Chondrocyte (in vitro differentiated cells): ENCODE data around the gene CMC1. TPM values are rescaled to one million over a fixed set of nuclear protein-coding genes. Genes with fewer than 3 reads are reported as not detected.

Experiments used
- DNase-seq: peaks from one replicate; pipeline ENCODE4 v3.0.0; 2021; ENCODE audit warnings: mixed read lengths, low spot score
- H3K27ac Mint-ChIP-seq: one replicate; pipeline ENCODE4 v1.8.0; 2021; ENCODE audit warnings: mild to moderate bottlenecking, moderate library complexity, mixed read lengths; ENCODE audit not compliant: unreplicated experiment
- H3K27me3 Mint-ChIP-seq: 2 replicates; pipeline ENCODE4 v1.8.0; 2021; ENCODE audit warnings: low read depth, mixed read lengths
- H3K36me3 Mint-ChIP-seq: 2 replicates; pipeline ENCODE4 v1.8.0; 2021; ENCODE audit warnings: low read depth, mixed read lengths
- H3K4me1 Mint-ChIP-seq: 2 replicates; pipeline ENCODE4 v1.8.0; 2021; ENCODE audit warnings: low read depth, mild to moderate bottlenecking, mixed read lengths
- H3K4me3 Mint-ChIP-seq: one replicate; pipeline ENCODE4 v1.8.0; 2021; ENCODE audit warnings: mild to moderate bottlenecking, moderate library complexity, mixed read lengths; ENCODE audit not compliant: unreplicated experiment
- H3K9me3 Mint-ChIP-seq: 2 replicates; pipeline ENCODE4 v1.8.0; 2021; ENCODE audit warnings: low read depth, mixed read lengths
- total RNA-seq: library from RNA; stranded (reverse); gene quantifications from 3 replicates; pipeline ENCODE4 v1.2.1, GENCODE V29; 2021
- TF ChIP-seq, protein P1 (sequence below): fragments of 200-600 bp; sonication (generic); IDR thresholded peaks from 2 replicates; pipeline ENCODE4 v1.5.0; 2021; ENCODE audit warnings: antibody characterized with exemption, mild to moderate bottlenecking, moderate library complexity

Gene CMC1
- total RNA-seq, 1 donor from 2014 or later: 9.4 TPM

DNA sequence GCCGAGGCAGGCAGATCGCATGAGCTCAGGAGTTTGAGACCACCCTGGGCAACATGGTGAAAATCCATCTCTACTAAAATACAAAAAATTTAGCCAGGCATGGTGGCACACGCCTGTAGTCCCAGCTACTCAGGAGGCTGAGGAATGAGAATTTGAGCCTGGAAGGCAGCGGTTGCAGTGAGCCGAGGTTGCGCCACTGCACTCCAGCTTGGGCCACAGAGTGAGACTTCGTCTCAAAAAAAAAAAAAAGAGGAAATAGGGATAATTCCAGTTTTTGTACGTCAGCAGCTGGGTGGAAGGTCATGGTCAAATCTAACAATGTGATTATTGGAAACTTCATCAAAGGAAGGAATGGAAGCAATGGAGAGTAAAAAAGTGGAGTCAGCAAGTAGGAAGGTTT is 3.1 kb downstream of the CMC1 start:
- no peak overlapping the region for H3K4me3 Mint-ChIP-seq
- no peaks in the 10 kb centered on the region for H3K9me3 Mint-ChIP-seq
- DNase-seq: no peak
- H3K36me3 Mint-ChIP-seq: peaks cover 1% of the 10 kb centered on the region
- peaks cover 20% of the 10 kb centered on the region for H3K4me1 Mint-ChIP-seq
- TF ChIP-seq, protein P1, sequence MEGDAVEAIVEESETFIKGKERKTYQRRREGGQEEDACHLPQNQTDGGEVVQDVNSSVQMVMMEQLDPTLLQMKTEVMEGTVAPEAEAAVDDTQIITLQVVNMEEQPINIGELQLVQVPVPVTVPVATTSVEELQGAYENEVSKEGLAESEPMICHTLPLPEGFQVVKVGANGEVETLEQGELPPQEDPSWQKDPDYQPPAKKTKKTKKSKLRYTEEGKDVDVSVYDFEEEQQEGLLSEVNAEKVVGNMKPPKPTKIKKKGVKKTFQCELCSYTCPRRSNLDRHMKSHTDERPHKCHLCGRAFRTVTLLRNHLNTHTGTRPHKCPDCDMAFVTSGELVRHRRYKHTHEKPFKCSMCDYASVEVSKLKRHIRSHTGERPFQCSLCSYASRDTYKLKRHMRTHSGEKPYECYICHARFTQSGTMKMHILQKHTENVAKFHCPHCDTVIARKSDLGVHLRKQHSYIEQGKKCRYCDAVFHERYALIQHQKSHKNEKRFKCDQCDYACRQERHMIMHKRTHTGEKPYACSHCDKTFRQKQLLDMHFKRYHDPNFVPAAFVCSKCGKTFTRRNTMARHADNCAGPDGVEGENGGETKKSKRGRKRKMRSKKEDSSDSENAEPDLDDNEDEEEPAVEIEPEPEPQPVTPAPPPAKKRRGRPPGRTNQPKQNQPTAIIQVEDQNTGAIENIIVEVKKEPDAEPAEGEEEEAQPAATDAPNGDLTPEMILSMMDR: no peak
- H3K27me3 Mint-ChIP-seq: no peaks in the 10 kb centered on the region
- H3K27ac Mint-ChIP-seq: no peak overlapping the region

DNA sequence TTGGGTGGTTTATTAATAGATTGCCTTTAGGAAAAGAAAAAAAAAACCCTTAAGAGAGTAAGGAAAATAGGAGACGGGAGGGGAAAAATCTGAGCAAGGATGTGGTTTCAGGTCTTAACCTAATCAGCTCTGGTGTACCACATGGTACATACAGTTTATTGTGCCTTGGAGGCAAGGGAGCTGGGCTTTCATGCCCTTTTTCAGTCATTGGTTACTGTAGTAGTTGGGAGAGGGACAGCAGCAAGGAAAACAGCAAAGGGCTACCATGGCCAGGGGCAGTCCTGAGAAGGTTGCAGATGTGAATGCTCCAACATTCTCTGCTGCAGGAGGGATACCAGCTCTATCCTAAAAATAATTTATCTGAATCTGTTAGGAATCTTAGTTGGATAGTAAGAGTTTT is 5.9 kb downstream of the CMC1 start:
- no peak overlapping the region for H3K27ac Mint-ChIP-seq
- TF ChIP-seq, protein P1: no peak
- no peaks in the 10 kb centered on the region for H3K27me3 Mint-ChIP-seq
- DNase-seq: no peak
- H3K4me1 Mint-ChIP-seq: peaks cover 11% of the 10 kb centered on the region
- no peak overlapping the region for H3K4me3 Mint-ChIP-seq
- H3K9me3 Mint-ChIP-seq: no peaks in the 10 kb centered on the region
- peaks cover 2% of the 10 kb centered on the region for H3K36me3 Mint-ChIP-seq

DNA sequence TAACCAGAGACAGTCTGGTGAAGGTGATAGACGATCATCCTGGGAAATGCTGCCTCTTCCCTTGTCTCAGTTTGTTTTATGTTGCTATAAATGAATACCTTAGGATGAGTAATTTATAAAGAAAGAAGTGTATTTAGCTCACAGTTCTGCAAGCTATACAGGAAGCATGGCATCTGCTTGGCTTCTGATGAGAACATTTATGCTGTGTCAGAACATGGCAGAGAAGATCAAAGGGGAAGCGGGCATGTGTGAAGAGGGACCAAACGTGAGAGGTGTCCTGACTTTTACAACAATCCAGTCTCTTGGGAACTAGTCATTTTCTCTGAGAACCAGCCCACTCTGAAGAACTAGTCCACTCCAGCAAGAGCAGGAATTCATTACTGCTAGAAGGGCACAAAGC is 9.6 kb downstream of the CMC1 start:
- Mint-ChIP-seq H3K27ac (no peak overlapping the region), H3K4me1 (peaks cover 5% of the 10 kb centered on the region), H3K36me3 (peaks cover 2% of the 10 kb centered on the region), H3K27me3 (no peaks in the 10 kb centered on the region), H3K4me3 (no peak overlapping the region), H3K9me3 (no peaks in the 10 kb centered on the region)
- TF ChIP-seq, protein P1: no peak
- DNase-seq: no peak

DNA sequence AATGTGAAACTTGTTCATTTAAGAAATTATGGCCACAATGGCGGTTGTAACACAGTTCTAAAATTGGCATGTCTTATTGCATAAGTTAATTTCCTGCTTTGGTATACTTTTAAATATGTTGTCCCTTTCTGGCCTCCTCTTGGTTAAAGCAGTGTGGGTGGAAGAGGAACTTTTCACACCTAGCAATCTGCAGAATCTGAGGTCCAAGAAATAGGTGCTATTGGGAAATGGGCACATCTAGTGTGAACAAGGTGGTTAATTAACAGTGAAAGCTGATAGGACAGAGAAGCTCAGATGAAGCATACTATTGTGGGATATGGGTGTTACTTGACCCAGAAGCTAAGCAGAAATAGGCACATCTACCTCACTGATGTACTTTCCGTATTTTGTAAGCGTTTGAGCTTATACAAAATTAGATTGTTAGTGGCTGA is 10.6 kb downstream of the CMC1 start:
- TF ChIP-seq, protein P1: no peak
- Mint-ChIP-seq H3K4me1 (peaks cover 5% of the 10 kb centered on the region), H3K27ac (no peak overlapping the region), H3K9me3 (no peaks in the 10 kb centered on the region), H3K27me3 (no peaks in the 10 kb centered on the region), H3K4me3 (no peak overlapping the region), H3K36me3 (peaks cover 2% of the 10 kb centered on the region)
- no peak for DNase-seq

DNA sequence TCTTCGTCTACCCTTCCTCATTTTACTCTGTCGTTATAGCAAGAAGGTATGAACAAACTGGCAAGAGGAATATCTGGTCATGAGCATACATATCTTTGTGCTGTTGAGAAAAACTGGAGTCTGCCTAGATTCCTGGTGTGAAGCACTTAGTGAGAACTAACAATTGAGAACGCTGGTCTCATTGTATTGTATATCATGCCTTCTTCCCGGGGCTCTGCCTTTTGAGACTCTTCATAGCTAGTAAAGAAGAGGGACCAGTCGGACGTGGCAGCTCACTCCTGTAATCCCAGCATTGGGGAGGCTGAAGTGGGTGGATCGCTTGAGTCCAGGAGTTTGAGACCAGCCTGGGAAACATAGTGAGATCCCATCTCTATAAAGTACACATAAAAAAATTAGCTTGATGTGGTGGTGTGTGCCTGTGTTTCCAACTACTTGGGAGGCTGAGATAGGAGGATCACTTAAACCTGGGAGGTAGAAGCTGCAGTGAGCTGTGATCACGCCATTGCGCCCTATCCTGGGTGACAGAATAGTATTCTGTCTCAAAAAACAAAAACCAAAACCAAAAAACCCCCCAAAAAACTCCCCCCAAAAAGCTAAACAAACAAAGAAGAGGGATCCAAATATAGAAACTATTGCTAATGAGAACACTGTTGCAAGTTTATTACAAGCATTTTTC is 11.8 kb downstream of the CMC1 start:
- Mint-ChIP-seq H3K27ac (no peak overlapping the region), H3K4me1 (peaks cover 5% of the 10 kb centered on the region), H3K9me3 (no peaks in the 10 kb centered on the region), H3K4me3 (no peak overlapping the region), H3K27me3 (no peaks in the 10 kb centered on the region), H3K36me3 (peaks cover 2% of the 10 kb centered on the region)
- TF ChIP-seq, protein P1: no peak
- DNase-seq: no peak
